ENCODE data around the gene NKAIN2. TPM values are rescaled to one million over a fixed set of nuclear protein-coding genes. Genes with fewer than 3 reads are reported as not detected.

The NKAIN2 gene
- total RNA-seq, 4 donors from 2014 or later, result 0.11 to 1.0 (median 0.94) TPM; not detected in 1

DNA sequence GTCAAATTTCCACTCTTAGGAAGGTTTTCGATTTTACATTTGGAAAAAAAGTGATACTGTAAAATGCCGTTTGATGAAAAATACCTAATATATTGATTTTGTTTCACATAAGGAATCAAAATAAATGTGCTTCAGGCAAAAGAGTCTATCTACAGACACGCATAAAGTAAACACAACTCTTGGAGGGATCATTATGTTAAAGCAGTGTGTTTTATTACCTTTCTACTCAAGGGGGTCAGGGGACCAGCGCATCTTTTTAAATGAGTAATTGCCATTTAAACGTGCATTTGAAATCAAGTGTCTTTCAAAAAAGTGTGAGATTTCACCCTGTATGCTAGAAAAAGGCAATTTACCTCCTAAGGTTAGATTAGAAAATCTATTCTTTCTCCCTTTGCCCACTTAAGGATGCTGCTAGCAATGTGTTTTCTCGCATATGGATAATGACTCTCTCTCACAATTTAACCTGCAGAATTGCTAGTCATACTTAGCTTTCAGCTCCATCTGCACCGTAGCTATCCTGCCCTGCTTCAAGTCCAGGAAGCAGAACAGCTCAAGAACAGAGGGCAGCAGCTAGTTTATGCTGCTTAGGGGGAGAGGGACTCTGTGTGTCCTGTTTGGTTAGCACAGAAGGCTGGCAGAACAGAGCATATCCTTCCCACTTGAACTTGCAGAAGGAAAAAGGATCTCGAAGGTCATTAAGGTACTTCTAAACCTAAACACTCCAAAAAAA is 35.0 kb downstream of the NKAIN2 start:
- H3K9me3 ChIP-seq, result no peaks in the 10 kb centered on the region
- TF ChIP-seq CTCF (IDR thresholded peaks at IDR 0.05) (no peak), POLR2A (IDR thresholded peaks at IDR 0.05) (no peak)
- H3K27ac ChIP-seq, result no peak overlapping the region
- H3K4me1 ChIP-seq, result no peaks in the 10 kb centered on the region
- no peak overlapping the region for H3K4me3 ChIP-seq (replicated peaks in 1 of 3)
- no peaks in the 10 kb centered on the region for H3K27me3 ChIP-seq
- intact Hi-C loops (cut with DNase I), result no loop called here
- H3K36me3 ChIP-seq, result no peaks in the 10 kb centered on the region
- DNase-seq, result peak; percentile 2 to 16
- WGBS, 2 donors, result 49 to 53% methylated on average over 8 of the region's 8 CpGs

- 52 to 59% methylated on average over 6 of the region's 6 CpGs for WGBS, 2 donors
- no peaks in the 10 kb centered on the region for H3K27me3 ChIP-seq
- H3K9me3 ChIP-seq, result no peaks in the 10 kb centered on the region
- no peak overlapping the region for H3K27ac ChIP-seq
- H3K36me3 ChIP-seq, result no peaks in the 10 kb centered on the region
- intact Hi-C loops (cut with DNase I), result no loop called here
- no peak for DNase-seq
- TF ChIP-seq POLR2A (IDR thresholded peaks at IDR 0.05) (no peak), CTCF (IDR thresholded peaks at IDR 0.05) (no peak)
- no peaks in the 10 kb centered on the region for H3K4me1 ChIP-seq
- H3K4me3 ChIP-seq (replicated peaks in 1 of 3), result no peak overlapping the region
These were observed 37.6 kb downstream of the NKAIN2 start for GRCh38 chr6:123841067-123841896.

- TF ChIP-seq POLR2A (IDR thresholded peaks at IDR 0.05) (no peak), CTCF (IDR thresholded peaks at IDR 0.05) (no peak)
- Histone ChIP-seq H3K4me1 (no peaks in the 10 kb centered on the region), H3K36me3 (no peaks in the 10 kb centered on the region), H3K9me3 (no peaks in the 10 kb centered on the region), H3K27me3 (no peaks in the 10 kb centered on the region), H3K27ac (no peak overlapping the region), H3K4me3 (replicated peaks in 1 of 3) (no peak overlapping the region)
- WGBS, 2 donors, result 93 to 94% methylated on average over 5 of the region's 5 CpGs
- DNase-seq, result no peak
- intact Hi-C loops (cut with DNase I), result no loop called here
These were observed 40.3 kb downstream of the NKAIN2 start for GRCh38 chr6:123844011-123844410.

DNA sequence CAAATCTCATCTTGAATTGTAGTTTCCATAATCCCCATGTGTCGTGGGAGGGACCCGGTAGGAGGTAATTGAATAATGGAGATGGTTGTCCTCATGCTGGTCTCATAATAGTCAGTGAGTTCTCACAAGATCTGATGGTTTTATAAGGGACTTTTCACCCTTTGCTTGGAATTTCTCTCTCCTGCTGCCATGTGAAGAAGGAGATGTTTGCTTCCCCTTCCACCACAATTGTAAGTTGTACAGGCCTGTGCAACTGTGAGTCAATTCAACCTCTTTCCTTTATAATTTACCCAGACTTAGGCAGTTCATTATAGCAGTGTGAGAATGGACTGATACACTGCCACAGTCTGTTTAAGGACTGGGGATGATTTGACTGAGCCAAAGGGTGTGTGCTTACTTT is 44.7 kb downstream of the NKAIN2 start:
- intact Hi-C loops (cut with DNase I), result no loop called here
- no peaks in the 10 kb centered on the region for H3K27me3 ChIP-seq
- no peaks in the 10 kb centered on the region for H3K36me3 ChIP-seq
- H3K4me1 ChIP-seq, result no peaks in the 10 kb centered on the region
- no peaks in the 10 kb centered on the region for H3K9me3 ChIP-seq
- WGBS, 2 donors, result 94 to 96% methylated on average over 2 of the region's 2 CpGs
- no peak for DNase-seq
- no peak overlapping the region for H3K27ac ChIP-seq
- no peak for TF ChIP-seq POLR2A (IDR thresholded peaks at IDR 0.05)
- no peak for TF ChIP-seq CTCF (IDR thresholded peaks at IDR 0.05)
- H3K4me3 ChIP-seq (replicated peaks in 1 of 3), result no peak overlapping the region

- no peak overlapping the region for H3K4me3 ChIP-seq (replicated peaks in 1 of 3)
- no peak for DNase-seq
- H3K4me1 ChIP-seq, result no peaks in the 10 kb centered on the region
- WGBS, 2 donors, result 87 to 91% methylated on average over 3 of the region's 3 CpGs
- TF ChIP-seq CTCF (IDR thresholded peaks at IDR 0.05) (no peak), POLR2A (IDR thresholded peaks at IDR 0.05) (no peak)
- H3K27me3 ChIP-seq, result no peaks in the 10 kb centered on the region
- H3K9me3 ChIP-seq, result no peaks in the 10 kb centered on the region
- intact Hi-C loops (cut with DNase I), result no loop called here
- no peak overlapping the region for H3K27ac ChIP-seq
- H3K36me3 ChIP-seq, result no peaks in the 10 kb centered on the region
These were observed 45.7 kb downstream of the NKAIN2 start for GRCh38 chr6:123849406-123849805.

Measured in thyroid gland (tissue), 4 donors.